ENCODE results near the gene CNOT6. TPM values are rescaled to one million over a fixed set of nuclear protein-coding genes. Genes with fewer than 3 reads are reported as not detected.

Gene CNOT6
- total and polyA plus RNA-seq, 4 donors, result 8.7 to 51.1 (median 14.8) TPM

DNA sequence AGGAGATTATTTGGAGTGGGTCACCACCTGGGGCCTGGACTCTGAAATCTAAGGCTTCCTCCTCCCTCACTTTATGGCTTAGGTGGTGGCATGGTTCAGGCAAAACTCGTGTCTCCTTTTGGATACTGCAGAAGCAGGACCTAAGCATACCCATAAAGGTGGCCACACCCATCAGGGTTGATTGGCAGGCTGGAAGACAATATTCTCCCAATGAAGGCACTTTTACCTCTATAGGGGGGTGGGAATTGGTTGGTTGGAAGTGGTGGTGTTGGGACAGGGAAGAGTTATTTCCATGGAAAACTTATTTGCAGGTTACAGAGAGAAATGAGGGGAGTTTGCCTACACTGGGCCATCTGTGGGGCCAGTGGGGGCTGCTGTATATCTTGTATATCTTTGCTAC lies 39.7 kb downstream of the CNOT6 start:
- H3K27ac ChIP-seq (ENCODE audit: low read depth in 1 of 2, low read length in 1 of 2), result no peak overlapping the region
- no peak for ATAC-seq (ENCODE audit: insufficient read depth, low FRiP score)
- no peaks in the 10 kb centered on the region for H3K9me3 ChIP-seq (ENCODE audit: control insufficient read depth in 4 of 4, insufficient read depth in 3 of 4, low read length in 3 of 4)
- TF ChIP-seq, protein P1, sequence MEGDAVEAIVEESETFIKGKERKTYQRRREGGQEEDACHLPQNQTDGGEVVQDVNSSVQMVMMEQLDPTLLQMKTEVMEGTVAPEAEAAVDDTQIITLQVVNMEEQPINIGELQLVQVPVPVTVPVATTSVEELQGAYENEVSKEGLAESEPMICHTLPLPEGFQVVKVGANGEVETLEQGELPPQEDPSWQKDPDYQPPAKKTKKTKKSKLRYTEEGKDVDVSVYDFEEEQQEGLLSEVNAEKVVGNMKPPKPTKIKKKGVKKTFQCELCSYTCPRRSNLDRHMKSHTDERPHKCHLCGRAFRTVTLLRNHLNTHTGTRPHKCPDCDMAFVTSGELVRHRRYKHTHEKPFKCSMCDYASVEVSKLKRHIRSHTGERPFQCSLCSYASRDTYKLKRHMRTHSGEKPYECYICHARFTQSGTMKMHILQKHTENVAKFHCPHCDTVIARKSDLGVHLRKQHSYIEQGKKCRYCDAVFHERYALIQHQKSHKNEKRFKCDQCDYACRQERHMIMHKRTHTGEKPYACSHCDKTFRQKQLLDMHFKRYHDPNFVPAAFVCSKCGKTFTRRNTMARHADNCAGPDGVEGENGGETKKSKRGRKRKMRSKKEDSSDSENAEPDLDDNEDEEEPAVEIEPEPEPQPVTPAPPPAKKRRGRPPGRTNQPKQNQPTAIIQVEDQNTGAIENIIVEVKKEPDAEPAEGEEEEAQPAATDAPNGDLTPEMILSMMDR (IDR thresholded peaks at IDR 0.05; ENCODE audit: control extremely low read depth, extremely low read depth), result no peak
- H3K27me3 ChIP-seq (ENCODE audit: control insufficient read depth in 3 of 3, insufficient read depth in 3 of 3, low read length in 2 of 3), result no peaks in the 10 kb centered on the region
- no peaks in the 10 kb centered on the region for H3K4me1 ChIP-seq (ENCODE audit: control insufficient read depth in 5 of 5, insufficient read depth in 5 of 5, low read length in 5 of 5)
- no peak for DNase-seq
- H3K9ac ChIP-seq (ENCODE audit: insufficient read depth in 1 of 2, low read length in 2 of 2), result no peak overlapping the region
- peaks cover 7 to 28% (median 18%) of the 10 kb centered on the region in 4 donors for H3K36me3 ChIP-seq (ENCODE audit: control insufficient read depth in 4 of 4, insufficient read depth in 4 of 4, low read length in 4 of 4)
- no peak overlapping the region for H3K4me3 ChIP-seq
- WGBS, 2 donors, result 93 to 100% methylated on average over 1 of the region's 1 CpG

DNA sequence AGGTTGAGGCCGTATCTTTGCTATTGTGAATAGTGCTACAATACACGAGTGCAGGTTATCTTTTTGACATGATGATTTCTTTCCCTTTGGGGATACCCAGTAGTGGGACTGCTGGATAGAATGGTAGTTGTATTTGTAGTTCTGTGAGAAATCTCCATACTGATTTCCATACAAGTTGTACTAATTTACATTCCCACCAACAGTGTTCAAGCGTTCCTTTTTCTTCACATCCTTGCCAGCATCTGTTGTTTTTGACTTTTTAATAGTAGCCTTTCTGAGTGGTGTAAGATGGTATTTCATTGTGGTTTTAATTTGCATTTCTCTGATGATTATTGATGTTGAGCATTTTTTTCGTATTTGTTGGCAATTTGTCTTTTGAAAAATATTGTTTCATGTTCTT lies 41.4 kb downstream of the CNOT6 start:
- ATAC-seq (ENCODE audit: insufficient read depth, low FRiP score), result no peak
- TF ChIP-seq, protein P1 (IDR thresholded peaks at IDR 0.05; ENCODE audit: control extremely low read depth, extremely low read depth), result no peak
- H3K9me3 ChIP-seq (ENCODE audit: control insufficient read depth in 4 of 4, insufficient read depth in 3 of 4, low read length in 3 of 4), result no peaks in the 10 kb centered on the region
- H3K36me3 ChIP-seq (ENCODE audit: control insufficient read depth in 4 of 4, insufficient read depth in 4 of 4, low read length in 4 of 4), result peaks cover 0 to 19% (median 15%) of the 10 kb centered on the region in 4 donors
- H3K4me1 ChIP-seq (ENCODE audit: control insufficient read depth in 5 of 5, insufficient read depth in 5 of 5, low read length in 5 of 5), result no peaks in the 10 kb centered on the region
- 90 to 97% methylated on average over 4 of the region's 4 CpGs for WGBS, 2 donors
- H3K4me3 ChIP-seq, result no peak overlapping the region
- H3K9ac ChIP-seq (ENCODE audit: insufficient read depth in 1 of 2, low read length in 2 of 2), result no peak overlapping the region
- DNase-seq, result no peak
- no peaks in the 10 kb centered on the region for H3K27me3 ChIP-seq (ENCODE audit: control insufficient read depth in 3 of 3, insufficient read depth in 3 of 3, low read length in 2 of 3)
- H3K27ac ChIP-seq (ENCODE audit: low read depth in 1 of 2, low read length in 1 of 2), result no peak overlapping the region

DNA sequence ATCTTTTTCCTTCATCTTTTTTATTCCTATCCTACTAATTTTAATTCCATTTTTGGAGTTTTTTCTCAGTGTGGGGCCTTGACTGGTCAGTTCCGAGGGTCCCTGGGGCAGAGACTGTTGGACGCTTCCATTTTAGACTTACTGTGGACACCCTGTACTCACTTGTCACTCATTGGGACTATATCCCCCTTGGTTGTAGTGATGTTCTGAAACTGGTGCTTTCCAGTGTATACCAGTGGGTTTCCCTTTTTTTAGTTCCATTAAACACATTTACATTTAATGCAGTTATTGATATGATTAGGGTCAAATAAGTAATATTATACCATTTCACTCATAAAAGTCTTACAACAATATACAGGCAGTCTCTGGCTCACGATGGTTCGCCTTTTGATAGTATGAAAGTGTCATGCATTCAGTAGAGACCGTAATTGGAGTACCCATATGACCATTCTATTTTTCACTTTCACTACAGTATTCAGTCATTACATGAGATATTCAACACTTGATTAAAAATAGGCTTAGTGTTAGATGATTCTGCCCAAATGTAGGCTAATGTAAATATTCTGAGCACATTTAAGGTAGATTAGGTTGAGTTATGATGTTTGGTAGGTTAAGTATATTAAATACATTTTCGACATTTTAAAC lies 46.0 kb downstream of the CNOT6 start:
- no peak for ATAC-seq (ENCODE audit: insufficient read depth, low FRiP score)
- DNase-seq, result no peak

More for the DNA sequence above, 46.0 kb downstream of the CNOT6 start:
- Histone ChIP-seq H3K36me3 (ENCODE audit: control insufficient read depth in 4 of 4, insufficient read depth in 4 of 4, low read length in 4 of 4) (peaks cover 0 to 10% (median 7%) of the 10 kb centered on the region in 4 donors), H3K9me3 (ENCODE audit: control insufficient read depth in 4 of 4, insufficient read depth in 3 of 4, low read length in 3 of 4) (no peaks in the 10 kb centered on the region), H3K27me3 (ENCODE audit: control insufficient read depth in 3 of 3, insufficient read depth in 3 of 3, low read length in 2 of 3) (no peaks in the 10 kb centered on the region), H3K9ac (ENCODE audit: insufficient read depth in 1 of 2, low read length in 2 of 2) (no peak overlapping the region), H3K27ac (ENCODE audit: low read depth in 1 of 2, low read length in 1 of 2) (no peak overlapping the region), H3K4me1 (ENCODE audit: control insufficient read depth in 5 of 5, insufficient read depth in 5 of 5, low read length in 5 of 5) (no peaks in the 10 kb centered on the region), H3K4me3 (no peak overlapping the region)
- TF ChIP-seq, protein P1 (IDR thresholded peaks at IDR 0.05; ENCODE audit: control extremely low read depth, extremely low read depth), result no peak
- 95 to 98% methylated on average over 6 of the region's 6 CpGs for whole genome bisulfite sequencing, 2 donors

Measured in lung (tissue), 12 donors.